Muscle of leg (tissue), 11 donors: ENCODE data around the gene MYOC. TPM values are rescaled to one million over a fixed set of nuclear protein-coding genes. Genes with fewer than 3 reads are reported as not detected.
A peak's percentile ranks its signal among the peaks of the same experiment; 100 is the strongest.
"Not testable (repeated sequence)": the region's sequence is repeated elsewhere in the genome, so short reads cannot be mapped to it uniquely, and the experiment has no call there.

Experiments
- DNase-seq: peaks from one replicate; pipeline ENCODE4 v3.0.0; 2013
- H3K27ac ChIP-seq: one replicate; pipeline ENCODE4 v1.5.1; 2013; ENCODE audit warnings: mild to moderate bottlenecking, low read length, control low read depth
- H3K27me3 ChIP-seq: one replicate; pipeline ENCODE4 v1.6.1; 2013; ENCODE audit warnings: low read length; ENCODE audit not compliant: control insufficient read depth, insufficient read depth
- H3K36me3 ChIP-seq: one replicate; pipeline ENCODE4 v1.6.1; 2013; ENCODE audit warnings: low read length; ENCODE audit not compliant: control insufficient read depth, insufficient read depth
- H3K4me1 ChIP-seq: one replicate; pipeline ENCODE4 v1.6.1; 2013; ENCODE audit warnings: low read length; ENCODE audit not compliant: control insufficient read depth, insufficient read depth
- H3K4me3 ChIP-seq: one replicate; pipeline ENCODE4 v1.5.1; 2013; ENCODE audit warnings: low read length, control low read depth
- H3K9me3 ChIP-seq: replicated peaks from 2 replicates; pipeline ENCODE4 v1.6.1; 2013; ENCODE audit warnings: low read depth, low read length; ENCODE audit not compliant: control insufficient read depth
- WGBS: methylation state at CpG from one replicate; pipeline ENCODE4 v1.1.5; 2013; ENCODE audit warnings: missing lambda C conversion rate; ENCODE audit not compliant: insufficient coverage; 5-methylcytosine and 5-hydroxymethylcytosine counted together
- polyA plus RNA-seq, 8 donors: library from polyadenylated mRNA; unstranded; fragments of 120-200 nt; gene quantifications; one replicate each; pipeline versions ENCODE4 v1.2.1 to v1.2.3, GENCODE V29; 2013; ENCODE audit warnings: inconsistent platforms in 1 of 8, low replicate concordance in 1 of 8; ENCODE audit not compliant: insufficient read length in 8 of 8, insufficient read depth in 1 of 8
- total RNA-seq: library from RNA; stranded (reverse); fragments of 120-200 nt; gene quantifications from one replicate; pipeline ENCODE4 v1.2.4, GENCODE V29; 2013

The MYOC gene
- total and polyA plus RNA-seq, 9 donors, result 1.6 to 9.7 (median 5.3) TPM

- Histone ChIP-seq H3K36me3 (no peaks in the 10 kb centered on the region), H3K4me3 (no peak overlapping the region), H3K27me3 (no peaks in the 10 kb centered on the region), H3K27ac (no peak overlapping the region), H3K4me1 (peaks cover 6% of the 10 kb centered on the region), H3K9me3 (no peaks in the 10 kb centered on the region)
- no peak for DNase-seq
- WGBS, result no CpG with 5 or more reads among the region's 5 CpGs
Observed at GRCh38 chr1:171668372-171668771, 15.9 kb upstream of the MYOC start.

GRCh38 chr1:171666114-171666769 lies 13.8 kb upstream of the MYOC start:
- WGBS, result no CpG with 5 or more reads among the region's 4 CpGs
- no peaks in the 10 kb centered on the region for H3K36me3 ChIP-seq
- H3K27ac ChIP-seq, result no peak overlapping the region
- H3K4me3 ChIP-seq, result no peak overlapping the region
- peaks cover 8% of the 10 kb centered on the region for H3K4me1 ChIP-seq
- H3K9me3 ChIP-seq, result no peaks in the 10 kb centered on the region
- H3K27me3 ChIP-seq, result no peaks in the 10 kb centered on the region
- DNase-seq, result no peak

- no peaks in the 10 kb centered on the region for H3K9me3 ChIP-seq
- H3K4me3 ChIP-seq, result no peak overlapping the region
- no peaks in the 10 kb centered on the region for H3K36me3 ChIP-seq
- no peaks in the 10 kb centered on the region for H3K27me3 ChIP-seq
- no peak overlapping the region for H3K27ac ChIP-seq
- H3K4me1 ChIP-seq, result peaks cover 8% of the 10 kb centered on the region
- DNase-seq, result no peak
Observed at GRCh38 chr1:171664976-171665375, 12.5 kb upstream of the MYOC start.

GRCh38 chr1:171663854-171664575 lies 11.5 kb upstream of the MYOC start:
- 53% methylated on average over 2 of the region's 4 CpGs for WGBS
- peak overlapping the region; percentile 36 for H3K27ac ChIP-seq

GRCh38 chr1:171663036-171663853 lies 10.8 kb upstream of the MYOC start:
- DNase-seq, result peak; percentile 86
- Histone ChIP-seq H3K4me1 (peaks cover 8% of the 10 kb centered on the region), H3K27ac (peak overlapping the region; percentile 36), H3K27me3 (no peaks in the 10 kb centered on the region), H3K36me3 (no peaks in the 10 kb centered on the region), H3K4me3 (no peak overlapping the region), H3K9me3 (no peaks in the 10 kb centered on the region)
- WGBS, result 41% methylated on average over 3 of the region's 7 CpGs

More at GRCh38 chr1:171663854-171664575, 11.5 kb upstream of the MYOC start:
- DNase-seq, result peak; percentile 43
- Histone ChIP-seq H3K36me3 (no peaks in the 10 kb centered on the region), H3K4me1 (peaks cover 8% of the 10 kb centered on the region), H3K4me3 (no peak overlapping the region), H3K9me3 (no peaks in the 10 kb centered on the region), H3K27me3 (no peaks in the 10 kb centered on the region)

GRCh38 chr1:171661076-171661650 lies 8.7 kb upstream of the MYOC start:
- Histone ChIP-seq H3K27ac (no peak overlapping the region), H3K27me3 (no peaks in the 10 kb centered on the region), H3K4me1 (peaks cover 11% of the 10 kb centered on the region), H3K4me3 (no peak overlapping the region), H3K9me3 (no peaks in the 10 kb centered on the region), H3K36me3 (no peaks in the 10 kb centered on the region)
- DNase-seq, result no peak
- 90% methylated on average over 3 of the region's 5 CpGs for WGBS

GRCh38 chr1:171656206-171656605 lies 3.7 kb upstream of the MYOC start:
- not testable (repeated sequence) for H3K4me3 ChIP-seq, H3K36me3 ChIP-seq, H3K9me3 ChIP-seq, DNase-seq, H3K27me3 ChIP-seq
- Histone ChIP-seq H3K4me1 (peaks cover 39% of the 10 kb centered on the region), H3K27ac (peak overlapping the region; percentile 96)
- WGBS, result 100% methylated on average over 2 of the region's 9 CpGs

- DNase-seq, result no peak
- Histone ChIP-seq H3K27ac (peak overlapping the region; percentile 96), H3K9me3 (no peaks in the 10 kb centered on the region), H3K4me3 (no peak overlapping the region), H3K36me3 (no peaks in the 10 kb centered on the region), H3K4me1 (peaks cover 39% of the 10 kb centered on the region), H3K27me3 (no peaks in the 10 kb centered on the region)
- no CpG with 5 or more reads among the region's 6 CpGs for WGBS
Observed at GRCh38 chr1:171655746-171656116, 3.2 kb upstream of the MYOC start.

- Histone ChIP-seq H3K36me3 (no peaks in the 10 kb centered on the region), H3K9me3 (no peaks in the 10 kb centered on the region), H3K4me3 (no peak overlapping the region), H3K4me1 (peaks cover 39% of the 10 kb centered on the region), H3K27me3 (no peaks in the 10 kb centered on the region), H3K27ac (peak overlapping the region; percentile 96)
- peak; percentile 99 for DNase-seq
- 6% methylated on average over 20 of the region's 24 CpGs for WGBS
Observed at GRCh38 chr1:171654942-171655745, 2.7 kb upstream of the MYOC start.
